Measurements from ENCODE around the gene CBX5. TPM values are rescaled to one million over a fixed set of nuclear protein-coding genes. Genes with fewer than 3 reads are reported as not detected.
A peak's percentile ranks its signal among the peaks of the same experiment; 100 is the strongest.
"Not testable (repeated sequence)": the region's sequence is repeated elsewhere in the genome, so short reads cannot be mapped to it uniquely, and the experiment has no call there.

The CBX5 gene
- polyA plus RNA-seq, 1 of the 3 experiments (the other 2 are of a cell fraction) = 11.6 TPM

DNA sequence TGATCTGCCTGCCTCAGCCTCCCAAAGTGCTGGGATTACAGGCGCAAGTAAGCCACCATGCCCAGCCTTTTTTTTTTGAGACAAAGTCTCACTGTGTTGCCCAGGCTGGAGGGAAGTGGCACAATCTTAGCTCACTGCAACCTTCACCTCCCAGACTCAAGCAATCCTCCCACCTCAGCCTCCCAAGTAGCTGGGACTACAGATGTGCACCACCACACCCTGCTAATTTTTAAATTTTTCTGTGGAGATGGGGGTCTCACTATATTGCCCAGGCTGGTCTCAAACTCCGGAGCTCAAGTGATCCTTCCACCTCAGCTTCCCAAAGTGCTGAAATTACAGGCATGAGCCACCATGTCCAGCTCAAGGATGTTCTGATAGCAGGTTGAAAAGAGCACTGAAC, 85.3 kb downstream of the CBX5 start:
- H3K9me3 ChIP-seq; H3K4me2 ChIP-seq; H3F3A ChIP-seq (replicated peaks; ENCODE audit: insufficient read depth); H3K4me3 ChIP-seq (ENCODE audit: low read depth in 2 of 2, low read length in 1 of 2); DNase-seq; H3K9ac ChIP-seq; H2AFZ ChIP-seq (ENCODE audit: low read depth); H3K27ac ChIP-seq (ENCODE audit: low read depth in 2 of 2, low read length in 1 of 2); H3K9me2 ChIP-seq; POLR2A ChIA-PET; H3K79me2 ChIP-seq (ENCODE audit: insufficient read depth); H3K27me3 ChIP-seq (ENCODE audit: insufficient read depth); H4K20me1 ChIP-seq (ENCODE audit: insufficient read depth); H3K36me3 ChIP-seq (replicated peaks in 1 of 2; ENCODE audit: control insufficient read depth in 1 of 2, insufficient read depth in 2 of 2, low read length in 1 of 2): not testable (repeated sequence)
- 50% methylated on average over 1 of the region's 2 CpGs for WGBS (ENCODE audit: low lambda C conversion rate)
- peaks cover 20 to 43% of the 10 kb centered on the region in 2 experiments; a peak in 3 of 4 replicates for H3K4me1 ChIP-seq (ENCODE audit: control insufficient read depth in 1 of 2, insufficient read depth in 2 of 2, low read depth in 1 of 2, low read length in 1 of 2)
- CTCF ChIA-PET = interaction anchor here (1.3 to 19.6 kb wide), 8 partner anchors 13 to 208 kb away, joined by 3 to 568 read pairs (median 65); partner anchors contain the start of genes HOXC10, HOXC5, HOXC6 and HOXC8

DNA sequence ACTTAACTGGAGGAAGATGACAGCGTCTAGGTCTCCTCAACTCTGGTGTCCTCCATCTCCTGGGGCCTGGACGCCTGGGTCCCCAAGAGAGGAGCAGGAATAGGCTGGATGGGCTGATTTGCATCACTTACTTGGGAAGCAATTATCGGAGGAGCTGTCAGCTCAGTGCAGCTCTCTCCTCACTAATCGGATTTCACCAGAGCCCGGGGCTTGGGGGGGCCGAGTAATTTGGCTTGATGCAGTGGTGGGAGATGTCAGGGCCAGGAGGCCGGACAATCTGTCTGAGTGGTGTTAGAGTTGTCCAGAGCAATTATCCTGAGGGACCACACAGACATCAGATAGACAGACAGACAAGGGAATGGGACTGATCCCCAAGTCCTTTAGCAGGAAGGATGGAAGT, 86.5 kb downstream of the CBX5 start:
- WGBS (ENCODE audit: low lambda C conversion rate) = 41% methylated on average over 7 of the region's 7 CpGs
- H3K4me1 ChIP-seq (ENCODE audit: control insufficient read depth in 1 of 2, insufficient read depth in 2 of 2, low read depth in 1 of 2, low read length in 1 of 2) = peaks cover 20 to 48% of the 10 kb centered on the region in 2 experiments; a peak in 3 of 4 replicates
- TF ChIP-seq YY1 (IDR thresholded peaks at IDR 0.05; ENCODE audit: low read depth) (no peak), GATA2 (CRISPR knock-in tag; IDR thresholded peaks at IDR 0.05) (peak; percentile 37), EP300 (IDR thresholded peaks at IDR 0.05; ENCODE audit: borderline replicate concordance in 1 of 2, low read depth in 1 of 2, low read length in 1 of 2) (peak in 1 of 2 experiments; percentile 58; a peak in 1 of 4 replicates), MXI1 (IDR thresholded peaks at IDR 0.05; ENCODE audit: low read depth, low read length) (peak; percentile 15; the same call in 1 of the 2 replicates)
- ChIA-PET POLR2A (interaction anchor here (0.9 kb wide), 1 partner anchor 160 kb away, joined by 3 read pairs; the partner anchor contains the start of gene HOXC5), CTCF (interaction anchor here (0.6 to 19.6 kb wide), 12 partner anchors 8 to 207 kb away, joined by 3 to 568 read pairs (median 34); partner anchors contain the start of genes HOXC10, HOXC5, HOXC6 and HOXC8)
- H3K79me2 ChIP-seq (ENCODE audit: insufficient read depth) = peaks cover 3% of the 10 kb centered on the region; the same call in 1 of the 2 replicates
- no peak overlapping the region for H3K4me2 ChIP-seq
- H3K36me3 ChIP-seq (replicated peaks in 1 of 2; ENCODE audit: control insufficient read depth in 1 of 2, insufficient read depth in 2 of 2, low read length in 1 of 2) = no peaks in the 10 kb centered on the region
- H3F3A ChIP-seq (replicated peaks; ENCODE audit: insufficient read depth) = peaks cover 6% of the 10 kb centered on the region
- H3K9me2 ChIP-seq = no peaks in the 10 kb centered on the region
- no peaks in the 10 kb centered on the region for H3K9me3 ChIP-seq
- no peaks in the 10 kb centered on the region for H3K27me3 ChIP-seq (ENCODE audit: insufficient read depth)
- peak; percentile 47 for DNase-seq
- no peak overlapping the region for H3K9ac ChIP-seq
- no peak overlapping the region for H3K4me3 ChIP-seq (ENCODE audit: low read depth in 2 of 2, low read length in 1 of 2)
- no peak overlapping the region for H2AFZ ChIP-seq (ENCODE audit: low read depth)
- no peaks in the 10 kb centered on the region for H4K20me1 ChIP-seq (ENCODE audit: insufficient read depth)
- H3K27ac ChIP-seq (ENCODE audit: low read depth in 2 of 2, low read length in 1 of 2) = peak overlapping the region in 1 of 2 experiments; percentile 36; a peak in 1 of 4 replicates

DNA sequence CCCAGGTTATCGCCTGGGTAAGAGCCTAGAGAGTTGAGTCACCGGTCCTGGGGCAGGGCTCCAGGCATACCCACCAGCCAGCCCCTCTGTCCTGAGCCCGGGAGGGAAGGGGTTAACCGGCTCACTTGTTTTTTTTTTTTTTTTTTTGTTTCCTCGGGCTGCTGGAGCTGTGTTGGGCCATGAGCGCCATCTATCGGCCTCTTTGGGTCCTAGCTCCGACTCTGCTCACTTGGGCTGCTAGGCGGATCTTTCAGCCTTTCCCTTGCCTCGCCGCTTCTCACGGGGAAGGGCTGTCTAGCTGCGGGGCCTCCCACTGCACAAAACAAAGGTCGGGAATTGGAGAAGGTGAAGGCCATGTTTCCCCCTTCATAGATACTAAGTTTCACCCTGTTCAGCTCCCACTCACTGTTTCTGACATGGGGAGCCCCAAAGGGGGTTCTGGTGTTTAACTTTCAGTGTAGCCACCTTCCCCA, 88.3 kb downstream of the CBX5 start:
- WGBS (ENCODE audit: low lambda C conversion rate) = under 1% methylated on average over 14 of the region's 14 CpGs
- Histone ChIP-seq H3K27me3 (ENCODE audit: insufficient read depth) (no peaks in the 10 kb centered on the region), H2AFZ (ENCODE audit: low read depth) (peak overlapping the region; percentile 79), H3K9me3 (no peaks in the 10 kb centered on the region), H3K4me3 (ENCODE audit: low read depth in 2 of 2, low read length in 1 of 2) (peak overlapping the region in 1 of 2 experiments; percentile 46; a peak in 1 of 4 replicates), H3K79me2 (ENCODE audit: insufficient read depth) (peaks cover 21% of the 10 kb centered on the region; the same call in 1 of the 2 replicates), H3K4me2 (peak overlapping the region; percentile 47; the same call in 1 of the 2 replicates), H3K36me3 (replicated peaks in 1 of 2; ENCODE audit: control insufficient read depth in 1 of 2, insufficient read depth in 2 of 2, low read length in 1 of 2) (peaks cover 4 to 7% of the 10 kb centered on the region in 2 experiments), H3K9ac (no peak overlapping the region), H3K9me2 (no peaks in the 10 kb centered on the region), H3K27ac (ENCODE audit: low read depth in 2 of 2, low read length in 1 of 2) (no peak overlapping the region), H3K4me1 (ENCODE audit: control insufficient read depth in 1 of 2, insufficient read depth in 2 of 2, low read depth in 1 of 2, low read length in 1 of 2) (peaks cover 17 to 50% of the 10 kb centered on the region in 2 experiments; a peak in 3 of 4 replicates), H4K20me1 (ENCODE audit: insufficient read depth) (no peaks in the 10 kb centered on the region), H3F3A (replicated peaks; ENCODE audit: insufficient read depth) (peaks cover 2% of the 10 kb centered on the region)
- ChIA-PET CTCF (interaction anchor here (0.6 to 19.6 kb wide), 23 partner anchors 10 to 205 kb away, joined by 3 to 568 read pairs (median 5); partner anchors contain the start of genes HOXC10, HOXC5, HOXC6 and HOXC8), POLR2A (interaction anchor here (0.7 to 1.2 kb wide), 4 partner anchors 18 to 183 kb away, joined by 3 to 8 read pairs (median 4); partner anchors contain the start of genes HOXC5 and HOXC8)
- DNase-seq = peak; percentile 83
- TF ChIP-seq RAD21 (IDR thresholded peaks at IDR 0.05; ENCODE audit: low read length) (peak; percentile 94), CHD2 (IDR thresholded peaks at IDR 0.05; ENCODE audit: low read length, partially characterized antibody) (peak; percentile 72), SMC3 (IDR thresholded peaks at IDR 0.05; ENCODE audit: low read depth, low read length) (peak; percentile 88), TAF1 (IDR thresholded peaks at IDR 0.05; ENCODE audit: borderline replicate concordance, low read depth, low read length) (0 out of 2 replicates have a peak, but pooled peaks have one; percentile 25), MEF2A (IDR thresholded peaks at IDR 0.05; ENCODE audit: borderline replicate concordance, low read depth) (no peak), RFX5 (IDR thresholded peaks at IDR 0.05; ENCODE audit: low read length) (no peak), RCOR1 (IDR thresholded peaks at IDR 0.05; ENCODE audit: low read length) (no peak), ELF1 (IDR thresholded peaks at IDR 0.05) (no peak)
- TF ChIP-seq, protein P1, sequence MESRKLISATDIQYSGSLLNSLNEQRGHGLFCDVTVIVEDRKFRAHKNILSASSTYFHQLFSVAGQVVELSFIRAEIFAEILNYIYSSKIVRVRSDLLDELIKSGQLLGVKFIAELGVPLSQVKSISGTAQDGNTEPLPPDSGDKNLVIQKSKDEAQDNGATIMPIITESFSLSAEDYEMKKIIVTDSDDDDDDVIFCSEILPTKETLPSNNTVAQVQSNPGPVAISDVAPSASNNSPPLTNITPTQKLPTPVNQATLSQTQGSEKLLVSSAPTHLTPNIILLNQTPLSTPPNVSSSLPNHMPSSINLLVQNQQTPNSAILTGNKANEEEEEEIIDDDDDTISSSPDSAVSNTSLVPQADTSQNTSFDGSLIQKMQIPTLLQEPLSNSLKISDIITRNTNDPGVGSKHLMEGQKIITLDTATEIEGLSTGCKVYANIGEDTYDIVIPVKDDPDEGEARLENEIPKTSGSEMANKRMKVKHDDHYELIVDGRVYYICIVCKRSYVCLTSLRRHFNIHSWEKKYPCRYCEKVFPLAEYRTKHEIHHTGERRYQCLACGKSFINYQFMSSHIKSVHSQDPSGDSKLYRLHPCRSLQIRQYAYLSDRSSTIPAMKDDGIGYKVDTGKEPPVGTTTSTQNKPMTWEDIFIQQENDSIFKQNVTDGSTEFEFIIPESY (IDR thresholded peaks at IDR 0.05; ENCODE audit: borderline replicate concordance, low read depth) = no peak
- TF ChIP-seq, protein P2, sequence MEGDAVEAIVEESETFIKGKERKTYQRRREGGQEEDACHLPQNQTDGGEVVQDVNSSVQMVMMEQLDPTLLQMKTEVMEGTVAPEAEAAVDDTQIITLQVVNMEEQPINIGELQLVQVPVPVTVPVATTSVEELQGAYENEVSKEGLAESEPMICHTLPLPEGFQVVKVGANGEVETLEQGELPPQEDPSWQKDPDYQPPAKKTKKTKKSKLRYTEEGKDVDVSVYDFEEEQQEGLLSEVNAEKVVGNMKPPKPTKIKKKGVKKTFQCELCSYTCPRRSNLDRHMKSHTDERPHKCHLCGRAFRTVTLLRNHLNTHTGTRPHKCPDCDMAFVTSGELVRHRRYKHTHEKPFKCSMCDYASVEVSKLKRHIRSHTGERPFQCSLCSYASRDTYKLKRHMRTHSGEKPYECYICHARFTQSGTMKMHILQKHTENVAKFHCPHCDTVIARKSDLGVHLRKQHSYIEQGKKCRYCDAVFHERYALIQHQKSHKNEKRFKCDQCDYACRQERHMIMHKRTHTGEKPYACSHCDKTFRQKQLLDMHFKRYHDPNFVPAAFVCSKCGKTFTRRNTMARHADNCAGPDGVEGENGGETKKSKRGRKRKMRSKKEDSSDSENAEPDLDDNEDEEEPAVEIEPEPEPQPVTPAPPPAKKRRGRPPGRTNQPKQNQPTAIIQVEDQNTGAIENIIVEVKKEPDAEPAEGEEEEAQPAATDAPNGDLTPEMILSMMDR (IDR thresholded peaks at IDR 0.05) = peak; percentile 82

Measured in SK-N-SH (cell line).